Neural progenitor cell (in vitro differentiated cells): ENCODE results near the gene RNF148. TPM values are rescaled to one million over a fixed set of nuclear protein-coding genes. Genes with fewer than 3 reads are reported as not detected.

Experiments used
- DNase-seq: peaks from one replicate; pipeline ENCODE4 v3.0.0-alpha.2; 2016; ENCODE audit warnings: low spot score
- H2AFZ ChIP-seq: fragments of 200-600 bp; sonication (generic); replicated peaks from 2 replicates; pipeline ENCODE4 v1.6.1; 2016; ENCODE audit warnings: antibody characterized with exemption
- H3F3A ChIP-seq: fragments of 200-600 bp; sonication (generic); 2 replicates; pipeline ENCODE4 v1.6.1; 2016; ENCODE audit warnings: antibody characterized with exemption, low read depth
- H3K27ac ChIP-seq: fragments of 200-600 bp; sonication (generic); 2 replicates; pipeline ENCODE4 v1.5.1; 2016; ENCODE audit warnings: mild to moderate bottlenecking
- H3K27me3 ChIP-seq: fragments of 200-600 bp; sonication (generic); 2 replicates; pipeline ENCODE4 v1.6.1; 2016; ENCODE audit warnings: mild to moderate bottlenecking, moderate library complexity
- H3K36me3 ChIP-seq: fragments of 200-600 bp; sonication (generic); 2 replicates; pipeline ENCODE4 v1.5.1; 2016
- H3K4me1 ChIP-seq: fragments of 200-600 bp; sonication (generic); 2 replicates; pipeline ENCODE4 v1.6.1; 2016; ENCODE audit warnings: mixed run types
- H3K4me2 ChIP-seq: fragments of 200-600 bp; sonication (generic); 2 replicates; pipeline ENCODE4 v1.6.1; 2016
- H3K4me3 ChIP-seq: fragments of 200-600 bp; sonication (generic); 2 replicates; pipeline ENCODE4 v1.5.1; 2016
- H3K79me2 ChIP-seq: fragments of 200-600 bp; sonication (generic); 2 replicates; pipeline ENCODE4 v1.6.1; 2016; ENCODE audit warnings: low read depth
- H3K9ac ChIP-seq: fragments of 200-600 bp; sonication (generic); 2 replicates; pipeline ENCODE4 v1.6.1; 2016
- H3K9me3 ChIP-seq: fragments of 200-600 bp; sonication (generic); 2 replicates; pipeline ENCODE4 v1.5.1; 2016; ENCODE audit warnings: low read depth
- H4K20me1 ChIP-seq: fragments of 200-600 bp; sonication (generic); 2 replicates; pipeline ENCODE4 v1.6.1; 2016; ENCODE audit warnings: low read depth
- H3K27ac Mint-ChIP-seq: 3 replicates; pipeline ENCODE4 v1.8.0; 2021; ENCODE audit warnings: mixed read lengths
- H3K27me3 Mint-ChIP-seq: 2 replicates; pipeline ENCODE4 v1.8.0; 2022; ENCODE audit warnings: low read depth, mild to moderate bottlenecking, inconsistent platforms, moderate library complexity, mixed read lengths; ENCODE audit not compliant: insufficient read depth
- H3K36me3 Mint-ChIP-seq: 3 replicates; pipeline ENCODE4 v1.8.0; 2021; ENCODE audit warnings: mixed read lengths
- H3K4me1 Mint-ChIP-seq: 3 replicates; pipeline ENCODE4 v1.8.0; 2021; ENCODE audit warnings: mixed read lengths
- H3K4me3 Mint-ChIP-seq: 3 replicates; pipeline ENCODE4 v1.8.0; 2021; ENCODE audit warnings: mild to moderate bottlenecking, moderate library complexity, mixed read lengths
- H3K9me3 Mint-ChIP-seq: 3 replicates; pipeline ENCODE4 v1.8.0; 2020; ENCODE audit warnings: mixed read lengths
- EZH2 ChIP-seq: fragments of 200-600 bp; sonication (generic); IDR thresholded peaks from 2 replicates; pipeline ENCODE4 v1.6.1; 2017; ENCODE audit warnings: antibody characterized with exemption, mild to moderate bottlenecking, moderate library complexity
- EZH2phosphoT487 ChIP-seq: fragments of 200-600 bp; sonication (generic); IDR thresholded peaks from 2 replicates; pipeline ENCODE4 v1.6.1; 2017; ENCODE audit warnings: antibody characterized with exemption
- total RNA-seq: library from RNA; depleted of rRNA; stranded (reverse); fragments of >200 nt; gene quantifications from 2 replicates; pipeline ENCODE4 v1.2.3, GENCODE V29; 2015; ENCODE audit warnings: low replicate concordance
- TF ChIP-seq, protein P1 (sequence below): fragments of 200-600 bp; sonication (generic); IDR thresholded peaks from 2 replicates; pipeline ENCODE4 v1.5.1; 2017; ENCODE audit warnings: antibody characterized with exemption, mild to moderate bottlenecking

The RNF148 gene
- total RNA-seq, 1 donor from 2014 or later, result 0.11 TPM

DNA sequence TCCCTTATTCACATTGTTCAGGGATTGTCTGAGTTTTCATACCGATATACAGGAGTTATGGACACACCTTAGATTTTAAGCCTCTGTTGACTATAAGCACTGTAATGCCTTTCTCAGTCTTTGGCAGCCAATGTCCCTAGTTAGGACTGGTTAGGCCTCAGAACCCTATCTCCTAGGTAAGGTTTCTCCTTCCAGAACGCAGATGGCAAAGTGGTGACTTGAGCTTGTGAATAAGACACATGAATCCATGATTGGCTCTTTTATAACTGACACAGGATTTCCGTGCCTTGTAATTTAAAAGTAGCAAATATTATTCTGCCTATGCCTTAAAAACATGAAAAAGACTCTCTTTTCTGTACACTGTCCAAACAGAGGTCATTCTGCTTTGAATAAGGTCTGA is 12.5 kb upstream of the RNF148 start:
- H3K36me3 ChIP-seq, result no peaks in the 10 kb centered on the region
- H2AFZ ChIP-seq, result no peak overlapping the region
- Mint-ChIP-seq H3K9me3 (no peaks in the 10 kb centered on the region), H3K27ac (no peak overlapping the region), H3K27me3 (no peaks in the 10 kb centered on the region), H3K4me1 (peaks cover 15% of the 10 kb centered on the region), H3K36me3 (no peaks in the 10 kb centered on the region), H3K4me3 (no peak overlapping the region)
- no peak overlapping the region for H3K4me3 ChIP-seq
- H3K79me2 ChIP-seq, result no peaks in the 10 kb centered on the region
- no peaks in the 10 kb centered on the region for H3K9me3 ChIP-seq
- H3K9ac ChIP-seq, result no peak overlapping the region
- H3F3A ChIP-seq, result no peaks in the 10 kb centered on the region
- no peak overlapping the region for H3K4me2 ChIP-seq
- peak overlapping the region; percentile 38 for H3K27ac ChIP-seq
- TF ChIP-seq EZH2phosphoT487, result no peak
- TF ChIP-seq, protein P1, sequence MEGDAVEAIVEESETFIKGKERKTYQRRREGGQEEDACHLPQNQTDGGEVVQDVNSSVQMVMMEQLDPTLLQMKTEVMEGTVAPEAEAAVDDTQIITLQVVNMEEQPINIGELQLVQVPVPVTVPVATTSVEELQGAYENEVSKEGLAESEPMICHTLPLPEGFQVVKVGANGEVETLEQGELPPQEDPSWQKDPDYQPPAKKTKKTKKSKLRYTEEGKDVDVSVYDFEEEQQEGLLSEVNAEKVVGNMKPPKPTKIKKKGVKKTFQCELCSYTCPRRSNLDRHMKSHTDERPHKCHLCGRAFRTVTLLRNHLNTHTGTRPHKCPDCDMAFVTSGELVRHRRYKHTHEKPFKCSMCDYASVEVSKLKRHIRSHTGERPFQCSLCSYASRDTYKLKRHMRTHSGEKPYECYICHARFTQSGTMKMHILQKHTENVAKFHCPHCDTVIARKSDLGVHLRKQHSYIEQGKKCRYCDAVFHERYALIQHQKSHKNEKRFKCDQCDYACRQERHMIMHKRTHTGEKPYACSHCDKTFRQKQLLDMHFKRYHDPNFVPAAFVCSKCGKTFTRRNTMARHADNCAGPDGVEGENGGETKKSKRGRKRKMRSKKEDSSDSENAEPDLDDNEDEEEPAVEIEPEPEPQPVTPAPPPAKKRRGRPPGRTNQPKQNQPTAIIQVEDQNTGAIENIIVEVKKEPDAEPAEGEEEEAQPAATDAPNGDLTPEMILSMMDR, result no peak
- no peak for TF ChIP-seq EZH2
- DNase-seq, result no peak
- no peaks in the 10 kb centered on the region for H4K20me1 ChIP-seq
- peaks cover 18% of the 10 kb centered on the region for H3K4me1 ChIP-seq
- H3K27me3 ChIP-seq, result no peaks in the 10 kb centered on the region

DNA sequence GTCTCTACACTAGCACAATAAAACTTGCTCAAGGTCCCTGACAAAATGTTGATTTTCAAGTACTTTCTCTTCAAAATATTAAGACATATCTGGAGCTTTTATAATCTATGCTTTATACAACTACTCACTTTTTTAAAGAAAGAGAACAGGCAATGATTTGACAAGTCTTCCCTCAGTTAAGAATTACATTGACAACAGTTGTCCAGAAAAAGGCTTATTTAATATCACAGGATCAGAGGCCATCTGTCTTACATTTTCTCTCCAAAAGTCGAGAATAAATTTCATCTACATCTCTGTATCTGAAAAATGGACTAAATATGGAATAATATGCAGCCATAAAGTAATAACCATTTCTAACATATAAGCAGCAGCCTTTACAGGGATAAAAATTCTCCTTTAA is 8.2 kb upstream of the RNF148 start:
- Mint-ChIP-seq H3K27me3 (no peaks in the 10 kb centered on the region), H3K36me3 (no peaks in the 10 kb centered on the region), H3K4me3 (no peak overlapping the region), H3K4me1 (peaks cover 15% of the 10 kb centered on the region), H3K9me3 (no peaks in the 10 kb centered on the region), H3K27ac (no peak overlapping the region)
- Histone ChIP-seq H3K4me1 (peaks cover 14% of the 10 kb centered on the region), H3K4me3 (no peak overlapping the region), H3K27ac (no peak overlapping the region), H3K9me3 (no peaks in the 10 kb centered on the region), H3K27me3 (no peaks in the 10 kb centered on the region), H3K4me2 (no peak overlapping the region), H4K20me1 (no peaks in the 10 kb centered on the region), H3K9ac (no peak overlapping the region), H2AFZ (no peak overlapping the region), H3F3A (peaks cover 5% of the 10 kb centered on the region), H3K79me2 (no peaks in the 10 kb centered on the region), H3K36me3 (no peaks in the 10 kb centered on the region)
- no peak for DNase-seq
- TF ChIP-seq EZH2, result no peak
- TF ChIP-seq, protein P1, result no peak
- no peak for TF ChIP-seq EZH2phosphoT487

GRCh38 chr7:122709930-122710646 is 7.4 kb upstream of the RNF148 start:
- H3K9me3 ChIP-seq, result no peaks in the 10 kb centered on the region
- H3K79me2 ChIP-seq, result no peaks in the 10 kb centered on the region
- peaks cover 7% of the 10 kb centered on the region for H3F3A ChIP-seq
- Mint-ChIP-seq H3K4me1 (peaks cover 9% of the 10 kb centered on the region), H3K4me3 (no peak overlapping the region), H3K27ac (no peak overlapping the region), H3K36me3 (no peaks in the 10 kb centered on the region), H3K9me3 (no peaks in the 10 kb centered on the region), H3K27me3 (no peaks in the 10 kb centered on the region)
- H2AFZ ChIP-seq, result no peak overlapping the region
- TF ChIP-seq EZH2, result no peak
- TF ChIP-seq, protein P1, result no peak
- no peak for TF ChIP-seq EZH2phosphoT487
- no peak for DNase-seq
- no peak overlapping the region for H3K4me3 ChIP-seq
- no peak overlapping the region for H3K4me2 ChIP-seq
- no peaks in the 10 kb centered on the region for H4K20me1 ChIP-seq
- no peak overlapping the region for H3K27ac ChIP-seq
- no peaks in the 10 kb centered on the region for H3K36me3 ChIP-seq
- H3K27me3 ChIP-seq, result no peaks in the 10 kb centered on the region
- no peak overlapping the region for H3K9ac ChIP-seq
- peaks cover 7% of the 10 kb centered on the region for H3K4me1 ChIP-seq
